Fibroblast of lung (primary cell): ENCODE data around the gene SERINC5. TPM values are rescaled to one million over a fixed set of nuclear protein-coding genes. Genes with fewer than 3 reads are reported as not detected.
A peak's percentile ranks its signal among the peaks of the same experiment; 100 is the strongest.
"Not testable (repeated sequence)": the region's sequence is repeated elsewhere in the genome, so short reads cannot be mapped to it uniquely, and the experiment has no call there.

Source experiments
- DNase-seq, 2 donors: peaks; one replicate each; pipeline versions ENCODE4 v3.0.0 to v3.0.0-alpha.2; 2010; ENCODE audit warnings: low read depth in 2 of 2
- H2AFZ ChIP-seq: 2 replicates; pipeline ENCODE4 v1.5.1; 2012; ENCODE audit warnings: low read length, control low read depth, inconsistent platforms
- H3K27ac ChIP-seq: 2 replicates; pipeline ENCODE4 v1.5.1; 2011; ENCODE audit warnings: low read length, control low read depth; ENCODE audit not compliant: insufficient read depth
- H3K27me3 ChIP-seq: 2 replicates; pipeline ENCODE4 v1.5.1; 2011; ENCODE audit warnings: mild to moderate bottlenecking, low read length; ENCODE audit not compliant: control insufficient read depth, insufficient read depth
- H3K36me3 ChIP-seq: 2 replicates; pipeline ENCODE4 v1.5.1; 2011; ENCODE audit warnings: low read length; ENCODE audit not compliant: control insufficient read depth, insufficient read depth
- H3K4me1 ChIP-seq: 2 replicates; pipeline ENCODE4 v1.5.1; 2011; ENCODE audit warnings: low read length; ENCODE audit not compliant: control insufficient read depth, insufficient read depth; ENCODE audit errors: extremely low read depth
- H3K4me2 ChIP-seq: 2 replicates; pipeline ENCODE4 v1.5.1; 2011; ENCODE audit warnings: low read length, control low read depth; ENCODE audit not compliant: insufficient read depth; ENCODE audit errors: extremely low read depth
- H3K4me3 ChIP-seq, 4 experiments: fragments of 200-600 bp in 1 of 4; sonication (generic) in 1 of 4; replicated peaks in 1 of 4; 2 replicates each; pipeline ENCODE4 v1.5.1; 2011 to 2016; ENCODE audit warnings: low read length in 4 of 4, low read depth in 3 of 4, mild to moderate bottlenecking in 3 of 4, control low read depth in 2 of 4, inconsistent platforms in 1 of 4, mixed read lengths in 1 of 4; ENCODE audit not compliant: insufficient read depth in 1 of 4; ENCODE audit errors: control extremely low read depth in 1 of 4
- H3K79me2 ChIP-seq: 2 replicates; pipeline ENCODE4 v1.5.1; 2012; ENCODE audit warnings: mild to moderate bottlenecking, low read length, inconsistent platforms; ENCODE audit not compliant: control insufficient read depth, insufficient read depth
- H3K9ac ChIP-seq: 2 replicates; pipeline ENCODE4 v1.5.1; 2011; ENCODE audit warnings: mild to moderate bottlenecking, low read length, control low read depth; ENCODE audit not compliant: insufficient read depth
- H3K9me3 ChIP-seq: 2 replicates; pipeline ENCODE4 v1.5.1; 2012; ENCODE audit warnings: low read depth, low read length; ENCODE audit not compliant: control insufficient read depth, insufficient read depth
- H4K20me1 ChIP-seq: 2 replicates; pipeline ENCODE4 v1.5.1; 2011; ENCODE audit warnings: low read length; ENCODE audit not compliant: control insufficient read depth, insufficient read depth; ENCODE audit errors: extremely low read depth
- EZH2 ChIP-seq: IDR thresholded peaks from 2 replicates; pipeline ENCODE4 v1.5.1; 2012; ENCODE audit warnings: low read length, control low read depth, mild to moderate bottlenecking; ENCODE audit errors: missing control alignments
- polyA plus RNA-seq, 2 donors: library from polyadenylated mRNA; depleted of rRNA in 1 of 2; stranded (reverse) in 1 of 2; unstranded in 1 of 2; fragments of >200 nt; gene quantifications; 2 replicates each; pipeline ENCODE4 v1.2.1, GENCODE V29; 2011 to 2012; ENCODE audit warnings: missing spikeins in 1 of 2
- total RNA-seq: library from RNA; depleted of rRNA; stranded (reverse); fragments of >200 nt; gene quantifications from 2 replicates; pipeline ENCODE4 v1.2.1, GENCODE V29; 2014
- TF ChIP-seq, protein P1 (sequence below), 2 donors: IDR thresholded peaks in 1 of 2; conservative IDR thresholded peaks in 1 of 2; 1 replicate in 1 of 2; 2 replicates in 1 of 2; pipeline ENCODE4 v1.5.1; 2011 to 2012; ENCODE audit warnings: low read length in 2 of 2, control low read depth in 1 of 2, inconsistent platforms in 1 of 2, low read depth in 1 of 2, mild to moderate bottlenecking in 1 of 2

Gene SERINC5
- total and polyA plus RNA-seq, 2 donors (not counting 1 experiment from before 2014, with no cell fraction given), result 9.5 to 10.9 TPM

DNA sequence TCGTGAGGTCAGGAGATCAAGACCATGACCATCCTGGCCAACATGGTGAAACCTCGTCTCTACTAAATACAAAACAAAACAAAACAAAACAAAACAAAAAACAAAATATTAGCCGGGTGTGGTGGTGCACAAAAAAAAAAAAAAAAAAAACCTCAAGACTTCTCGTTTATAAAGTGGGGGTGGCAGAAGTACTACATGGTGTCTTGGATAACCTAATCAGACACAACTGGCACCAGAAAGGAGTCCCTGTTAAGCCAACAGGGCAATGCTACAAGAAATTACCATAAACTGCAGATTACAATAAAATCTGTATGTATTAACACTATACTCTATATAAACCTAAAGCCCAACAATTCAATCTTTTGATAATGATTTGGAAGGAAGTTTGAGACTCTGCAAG, 50.0 kb downstream of the SERINC5 start:
- TF ChIP-seq, protein P1, sequence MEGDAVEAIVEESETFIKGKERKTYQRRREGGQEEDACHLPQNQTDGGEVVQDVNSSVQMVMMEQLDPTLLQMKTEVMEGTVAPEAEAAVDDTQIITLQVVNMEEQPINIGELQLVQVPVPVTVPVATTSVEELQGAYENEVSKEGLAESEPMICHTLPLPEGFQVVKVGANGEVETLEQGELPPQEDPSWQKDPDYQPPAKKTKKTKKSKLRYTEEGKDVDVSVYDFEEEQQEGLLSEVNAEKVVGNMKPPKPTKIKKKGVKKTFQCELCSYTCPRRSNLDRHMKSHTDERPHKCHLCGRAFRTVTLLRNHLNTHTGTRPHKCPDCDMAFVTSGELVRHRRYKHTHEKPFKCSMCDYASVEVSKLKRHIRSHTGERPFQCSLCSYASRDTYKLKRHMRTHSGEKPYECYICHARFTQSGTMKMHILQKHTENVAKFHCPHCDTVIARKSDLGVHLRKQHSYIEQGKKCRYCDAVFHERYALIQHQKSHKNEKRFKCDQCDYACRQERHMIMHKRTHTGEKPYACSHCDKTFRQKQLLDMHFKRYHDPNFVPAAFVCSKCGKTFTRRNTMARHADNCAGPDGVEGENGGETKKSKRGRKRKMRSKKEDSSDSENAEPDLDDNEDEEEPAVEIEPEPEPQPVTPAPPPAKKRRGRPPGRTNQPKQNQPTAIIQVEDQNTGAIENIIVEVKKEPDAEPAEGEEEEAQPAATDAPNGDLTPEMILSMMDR (conservative IDR thresholded peaks at IDR 0.05 in 1 of 2, IDR thresholded peaks at IDR 0.05 in 1 of 2; ENCODE audit: low read depth in 1 of 2, low read length in 2 of 2), result no peak
- no peak for TF ChIP-seq EZH2
- no peak overlapping the region for H3K9ac ChIP-seq
- H3K4me2 ChIP-seq, result no peak overlapping the region
- H3K4me1 ChIP-seq, result no peaks in the 10 kb centered on the region
- no peaks in the 10 kb centered on the region for H3K36me3 ChIP-seq
- H3K4me3 ChIP-seq, result no peak overlapping the region
- H2AFZ ChIP-seq, result no peak overlapping the region
- DNase-seq, result no peak
- no peaks in the 10 kb centered on the region for H3K27me3 ChIP-seq
- H3K9me3 ChIP-seq, result no peaks in the 10 kb centered on the region
- H4K20me1 ChIP-seq, result no peaks in the 10 kb centered on the region
- H3K27ac ChIP-seq, result no peak overlapping the region
- no peaks in the 10 kb centered on the region for H3K79me2 ChIP-seq

DNA sequence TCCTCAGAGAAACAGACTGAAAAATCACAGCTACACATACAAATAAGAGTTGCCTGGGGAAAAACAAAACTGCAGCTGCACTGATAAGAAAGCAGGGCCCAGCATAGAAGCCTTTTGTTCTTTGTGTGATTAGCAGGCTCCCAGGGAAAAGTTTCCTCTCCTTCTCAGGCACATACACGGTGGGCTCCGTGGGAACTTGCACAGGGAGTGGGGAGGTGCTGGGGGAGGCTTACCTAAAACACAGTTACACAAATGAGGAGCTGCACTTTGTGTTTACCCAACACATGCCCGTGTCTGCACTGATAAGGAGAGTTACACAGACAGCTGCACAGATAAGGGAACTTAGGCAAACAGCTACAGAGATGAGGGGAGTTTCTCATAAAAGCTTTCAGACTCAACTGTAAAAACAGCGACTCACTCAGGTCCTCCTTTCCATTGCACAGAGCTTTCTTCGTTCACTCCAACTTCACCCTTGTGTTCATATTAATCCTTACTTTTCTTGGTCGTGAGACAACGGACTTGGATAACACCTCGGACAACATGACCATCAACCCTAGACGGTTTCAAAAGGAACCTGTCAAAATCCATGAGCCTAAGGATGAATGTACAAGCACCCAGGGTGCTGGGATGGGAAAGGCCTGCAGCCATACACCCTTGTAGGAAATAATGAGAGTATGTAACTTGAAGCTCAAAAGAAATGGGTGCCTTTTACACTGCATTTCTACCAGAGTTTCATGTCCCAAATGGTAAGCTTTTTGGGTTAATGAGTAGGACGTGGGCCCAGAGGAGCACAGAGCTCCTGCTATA, 50.8 kb downstream of the SERINC5 start:
- H3K36me3 ChIP-seq, result no peaks in the 10 kb centered on the region
- no peaks in the 10 kb centered on the region for H3K4me1 ChIP-seq
- no peak overlapping the region for H3K4me2 ChIP-seq
- DNase-seq, result peak in 1 of 2 donors; percentile 74
- no peak for TF ChIP-seq EZH2
- TF ChIP-seq, protein P1 (conservative IDR thresholded peaks at IDR 0.05 in 1 of 2, IDR thresholded peaks at IDR 0.05 in 1 of 2; ENCODE audit: low read depth in 1 of 2, low read length in 2 of 2), result no peak
- H3K9ac ChIP-seq, result no peak overlapping the region
- H3K79me2 ChIP-seq, result no peaks in the 10 kb centered on the region
- H3K9me3 ChIP-seq, result no peaks in the 10 kb centered on the region
- no peak overlapping the region for H2AFZ ChIP-seq
- H3K27ac ChIP-seq, result no peak overlapping the region
- no peaks in the 10 kb centered on the region for H3K27me3 ChIP-seq
- no peak overlapping the region for H3K4me3 ChIP-seq
- no peaks in the 10 kb centered on the region for H4K20me1 ChIP-seq

DNA sequence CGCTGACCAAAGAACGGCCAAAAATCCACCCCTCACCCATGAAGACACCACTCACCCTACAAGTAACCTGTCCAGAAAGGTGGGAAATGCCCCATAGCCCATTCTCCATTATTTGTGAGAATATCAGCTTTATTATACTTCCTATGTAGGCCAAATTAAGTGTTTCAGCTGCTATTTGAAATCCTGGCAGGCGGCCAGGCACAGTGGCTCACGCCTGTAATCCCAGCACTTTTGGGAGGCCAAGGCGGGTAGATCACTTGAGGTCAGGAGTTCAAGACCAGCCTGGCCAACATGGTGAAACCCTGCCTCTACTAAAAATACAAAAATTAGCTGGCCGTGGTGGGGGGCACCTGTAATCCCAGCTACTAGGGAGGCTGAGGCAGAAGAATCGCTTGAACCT, 54.1 kb downstream of the SERINC5 start:
- H3K27ac ChIP-seq, H3K79me2 ChIP-seq, H4K20me1 ChIP-seq, H3K27me3 ChIP-seq, DNase-seq, H3K4me2 ChIP-seq, H3K4me1 ChIP-seq, H3K4me3 ChIP-seq, H3K36me3 ChIP-seq, H2AFZ ChIP-seq, H3K9me3 ChIP-seq, H3K9ac ChIP-seq: not testable (repeated sequence)
